Neural progenitor cell (in vitro differentiated cells): ENCODE measurements around the gene CCDC93.

Source experiments
- EZH2 ChIP-seq: fragments of 200-600 bp; sonication (generic); IDR thresholded peaks from 2 replicates; pipeline ENCODE4 v1.6.1; 2017; ENCODE audit warnings: antibody characterized with exemption, mild to moderate bottlenecking, moderate library complexity
- TF ChIP-seq, protein P1 (sequence below): fragments of 200-600 bp; sonication (generic); IDR thresholded peaks from 2 replicates; pipeline ENCODE4 v1.5.1; 2017; ENCODE audit warnings: antibody characterized with exemption, mild to moderate bottlenecking

DNA sequence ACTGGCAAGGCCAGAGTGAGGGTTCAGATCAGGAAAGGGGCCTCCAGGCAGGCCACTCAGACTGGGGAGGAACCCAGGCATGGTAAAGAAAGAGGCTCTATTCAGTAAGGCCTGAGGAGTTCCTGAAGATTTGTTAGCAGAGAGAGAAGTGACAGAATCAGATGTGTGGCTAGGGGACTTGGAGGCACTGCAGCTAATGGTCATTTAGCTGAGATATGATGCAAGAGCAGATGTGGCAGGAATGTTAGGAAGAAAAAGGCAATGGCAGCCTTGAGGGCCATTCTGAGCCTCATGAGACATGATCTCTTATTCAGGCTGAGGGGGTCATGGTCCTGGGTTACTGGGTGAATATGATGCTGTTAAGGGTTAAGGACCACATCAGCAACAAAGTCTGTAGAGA is 73.4 kb downstream of the CCDC93 start:
- TF ChIP-seq, protein P1, sequence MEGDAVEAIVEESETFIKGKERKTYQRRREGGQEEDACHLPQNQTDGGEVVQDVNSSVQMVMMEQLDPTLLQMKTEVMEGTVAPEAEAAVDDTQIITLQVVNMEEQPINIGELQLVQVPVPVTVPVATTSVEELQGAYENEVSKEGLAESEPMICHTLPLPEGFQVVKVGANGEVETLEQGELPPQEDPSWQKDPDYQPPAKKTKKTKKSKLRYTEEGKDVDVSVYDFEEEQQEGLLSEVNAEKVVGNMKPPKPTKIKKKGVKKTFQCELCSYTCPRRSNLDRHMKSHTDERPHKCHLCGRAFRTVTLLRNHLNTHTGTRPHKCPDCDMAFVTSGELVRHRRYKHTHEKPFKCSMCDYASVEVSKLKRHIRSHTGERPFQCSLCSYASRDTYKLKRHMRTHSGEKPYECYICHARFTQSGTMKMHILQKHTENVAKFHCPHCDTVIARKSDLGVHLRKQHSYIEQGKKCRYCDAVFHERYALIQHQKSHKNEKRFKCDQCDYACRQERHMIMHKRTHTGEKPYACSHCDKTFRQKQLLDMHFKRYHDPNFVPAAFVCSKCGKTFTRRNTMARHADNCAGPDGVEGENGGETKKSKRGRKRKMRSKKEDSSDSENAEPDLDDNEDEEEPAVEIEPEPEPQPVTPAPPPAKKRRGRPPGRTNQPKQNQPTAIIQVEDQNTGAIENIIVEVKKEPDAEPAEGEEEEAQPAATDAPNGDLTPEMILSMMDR, result no peak
- TF ChIP-seq EZH2, result no peak
